H1 (cell line): ENCODE results near the gene PTPN5. TPM values are rescaled to one million over a fixed set of nuclear protein-coding genes. Genes with fewer than 3 reads are reported as not detected.

Experiments
- CTCF ChIA-PET: fragments of 300-600 bp; sonication (Branson Sonifier 250); formaldehyde crosslinking; loops from one replicate; lab custom pipeline; 2021; ENCODE audit not compliant: partially characterized antibody; lab: Charles Lee
- POLR2A ChIA-PET: fragments of 300-600 bp; sonication (Branson Sonifier 250); formaldehyde crosslinking; loops from one replicate; lab custom pipeline; 2021; ENCODE audit warnings: inconsistent platforms; ENCODE audit not compliant: partially characterized antibody; lab: Charles Lee
- DNase-seq, 2 experiments: peaks; one replicate each; pipeline versions ENCODE4 v3.0.0 to v3.0.0-alpha.2; 2010 to 2022; ENCODE audit warnings: low spot score in 2 of 2, low read depth in 1 of 2, mixed read lengths in 1 of 2
- FAIRE-seq: peaks from 2 replicates; lab custom pipeline; 2011; peaks lifted over from hg19 to GRCh38; lab: Jason Lieb, UNC
- H2AFZ ChIP-seq: 2 replicates; pipeline ENCODE4 v1.8.1; 2012; ENCODE audit warnings: low read length, inconsistent platforms
- H2AK5ac ChIP-seq: 2 replicates; pipeline ENCODE4 v1.6.1; 2013; ENCODE audit warnings: low read depth, low read length
- H2BK120ac ChIP-seq: replicated peaks from 2 replicates; pipeline ENCODE3; 2013; ENCODE audit warnings: low read depth, low read length, inconsistent platforms
- H2BK12ac ChIP-seq: 2 replicates; pipeline ENCODE4 v1.6.1; 2013; ENCODE audit warnings: low read depth, low read length
- H2BK15ac ChIP-seq: 2 replicates; pipeline ENCODE4 v1.6.1; 2013; ENCODE audit warnings: low read length
- H2BK20ac ChIP-seq: 2 replicates; pipeline ENCODE4 v1.6.1; 2013; ENCODE audit warnings: low read length
- H2BK5ac ChIP-seq: 2 replicates; pipeline ENCODE4 v1.6.1; 2013; ENCODE audit warnings: low read depth, low read length
- H3K14ac ChIP-seq: 2 replicates; pipeline ENCODE4 v1.6.1; 2013; ENCODE audit warnings: inconsistent platforms; ENCODE audit not compliant: insufficient read length
- H3K18ac ChIP-seq: 2 replicates; pipeline ENCODE4 v1.6.1; 2013; ENCODE audit warnings: low read length; ENCODE audit errors: extremely low read depth
- H3K23ac ChIP-seq: 2 replicates; pipeline ENCODE4 v1.6.1; 2013; ENCODE audit warnings: inconsistent platforms; ENCODE audit not compliant: insufficient read length
- H3K23me2 ChIP-seq: 2 replicates; pipeline ENCODE4 v1.6.1; 2013; ENCODE audit warnings: low read depth, low read length
- H3K27ac ChIP-seq: 2 replicates; pipeline ENCODE4 v1.6.1; 2011; ENCODE audit warnings: low read depth, low read length, inconsistent platforms
- H3K27me3 ChIP-seq, 4 experiments: replicated peaks in 1 of 4; 1 replicate in 1 of 4; 2 replicates in 3 of 4; pipeline versions ENCODE4 v1.6.1 to v1.8.1; 2011 to 2013; ENCODE audit warnings: low read length in 3 of 4, mild to moderate bottlenecking in 3 of 4, inconsistent platforms in 2 of 4, mixed read lengths in 2 of 4, moderate library complexity in 1 of 4; ENCODE audit not compliant: control insufficient read depth in 3 of 4, insufficient read depth in 3 of 4; ENCODE audit errors: extremely low read depth in 1 of 4
- H3K36me3 ChIP-seq, 4 experiments: 2 replicates each; pipeline versions ENCODE4 v1.6.1 to v1.8.1; 2011 to 2013; ENCODE audit warnings: mild to moderate bottlenecking in 4 of 4, low read length in 3 of 4, moderate library complexity in 2 of 4, control low read depth in 1 of 4, inconsistent platforms in 1 of 4; ENCODE audit not compliant: insufficient read depth in 4 of 4, control insufficient read depth in 2 of 4
- H3K4ac ChIP-seq: replicated peaks from 2 replicates; pipeline ENCODE3; 2013; ENCODE audit warnings: low read length, low read depth, mixed read lengths, inconsistent platforms; ENCODE audit not compliant: insufficient read length
- H3K4me1 ChIP-seq, 4 experiments: replicated peaks in 1 of 4; 1 replicate in 1 of 4; 2 replicates in 3 of 4; pipeline versions ENCODE4 v1.6.1 to v1.8.1; 2011 to 2013; ENCODE audit warnings: low read length in 3 of 4, inconsistent platforms in 2 of 4, mixed read lengths in 1 of 4; ENCODE audit not compliant: insufficient read depth in 4 of 4, control insufficient read depth in 3 of 4
- H3K4me2 ChIP-seq, 2 experiments: 2 replicates each; pipeline versions ENCODE4 v1.6.1 to v1.8.1; 2011 to 2013; ENCODE audit warnings: low read depth in 2 of 2, low read length in 2 of 2, control low read depth in 1 of 2, inconsistent platforms in 1 of 2, mild to moderate bottlenecking in 1 of 2; ENCODE audit not compliant: insufficient read depth in 1 of 2
- H3K4me3 ChIP-seq, 4 experiments: fragments of 200-600, 300-600 bp in 1 of 4; sonication (generic), shearing (Covaris generic), sonication (Bioruptor Twin) in 1 of 4; 2 replicates each; pipeline versions ENCODE4 v1.5.1 to v1.8.1; 2011 to 2016; ENCODE audit warnings: low read length in 4 of 4, low read depth in 3 of 4, control low read depth in 2 of 4, inconsistent platforms in 2 of 4, mild to moderate bottlenecking in 2 of 4, mixed read lengths in 1 of 4, moderate library complexity in 1 of 4; ENCODE audit not compliant: insufficient read depth in 2 of 4; ENCODE audit errors: extremely low read depth in 1 of 4
- H3K56ac ChIP-seq: replicated peaks from 2 replicates; pipeline ENCODE3; 2013; ENCODE audit warnings: low read depth, mild to moderate bottlenecking, mixed read lengths, low read length, inconsistent platforms; ENCODE audit not compliant: insufficient read length
- H3K79me1 ChIP-seq: 2 replicates; pipeline ENCODE4 v1.6.1; 2013; ENCODE audit warnings: low read depth, low read length, control low read depth
- H3K79me2 ChIP-seq, 2 experiments: 2 replicates each; pipeline versions ENCODE4 v1.6.1 to v1.8.1; 2012 to 2013; ENCODE audit warnings: low read length in 2 of 2, mild to moderate bottlenecking in 2 of 2, inconsistent platforms in 1 of 2; ENCODE audit not compliant: insufficient read depth in 2 of 2, control insufficient read depth in 1 of 2
- H3K9ac ChIP-seq, 4 experiments: replicated peaks in 1 of 4; 1 replicate in 1 of 4; 2 replicates in 3 of 4; pipeline versions ENCODE4 v1.6.1 to v1.8.1; 2011 to 2013; ENCODE audit warnings: low read depth in 3 of 4, low read length in 3 of 4, control low read depth in 2 of 4, mild to moderate bottlenecking in 2 of 4, moderate library complexity in 2 of 4, inconsistent platforms in 1 of 4; ENCODE audit errors: extremely low read depth in 1 of 4
- H3K9me3 ChIP-seq, 2 experiments: 2 replicates each; pipeline versions ENCODE4 v1.6.1 to v1.8.1; 2012 to 2013; ENCODE audit warnings: mild to moderate bottlenecking in 2 of 2, moderate library complexity in 2 of 2, control low read depth in 1 of 2, inconsistent platforms in 1 of 2, low read depth in 1 of 2, low read length in 1 of 2, mixed read lengths in 1 of 2; ENCODE audit not compliant: insufficient read depth in 2 of 2
- H4K20me1 ChIP-seq, 2 experiments: replicated peaks in 1 of 2; 2 replicates each; pipeline versions ENCODE3 to v1.8.1; 2011 to 2013; ENCODE audit warnings: inconsistent platforms in 2 of 2, low read length in 2 of 2, mild to moderate bottlenecking in 1 of 2; ENCODE audit not compliant: insufficient read depth in 2 of 2, control insufficient read depth in 1 of 2
- H4K5ac ChIP-seq: 2 replicates; pipeline ENCODE4 v1.6.1; 2013; ENCODE audit warnings: low read length, low read depth, mixed read lengths, inconsistent platforms; ENCODE audit not compliant: insufficient read length
- H4K8ac ChIP-seq: 2 replicates; pipeline ENCODE4 v1.8.0; 2013; ENCODE audit warnings: mild to moderate bottlenecking, moderate library complexity, low read length, inconsistent platforms; ENCODE audit not compliant: insufficient read depth; ENCODE audit errors: extremely low read depth
- H4K91ac ChIP-seq: replicated peaks from 2 replicates; pipeline ENCODE3; 2013; ENCODE audit warnings: low read length, mixed read lengths, inconsistent platforms; ENCODE audit not compliant: insufficient read length
- CBX5 ChIP-seq: fragments of 300-800, 300-1000 bp; sonication (generic); IDR thresholded peaks from 2 replicates; pipeline ENCODE4 v1.7.1; 2016; ENCODE audit warnings: antibody characterized with exemption, low read length, low read depth
- CHD1 ChIP-seq: IDR thresholded peaks from 2 replicates; pipeline ENCODE4 v1.6.1; 2012; ENCODE audit warnings: low read depth, low read length, improper control_type of control experiment
- KDM4A ChIP-seq: IDR thresholded peaks from one replicate; pipeline ENCODE4 v1.7.1; 2012; ENCODE audit warnings: low read depth, mild to moderate bottlenecking, moderate library complexity, low read length, inconsistent platforms; ENCODE audit not compliant: severe bottlenecking
- MAFK ChIP-seq: IDR thresholded peaks from 2 replicates; pipeline ENCODE4 v1.6.1; 2012; ENCODE audit warnings: low read depth, mild to moderate bottlenecking, improper control_type of control experiment, low read length
- SUZ12 ChIP-seq: fragments of 200-600 bp; sonication (generic); IDR thresholded peaks from 2 replicates; pipeline ENCODE4 v1.6.1; 2012; ENCODE audit warnings: mild to moderate bottlenecking, inconsistent platforms, low read length, moderate library complexity, mixed read lengths
- WGBS, 2 experiments: shearing (Covaris generic) in 1 of 2; methylation state at CpG; one replicate each; pipeline versions ENCODE4 v1.1.6 to v1.1.7; 2013 to 2015; ENCODE audit warnings: low lambda C conversion rate in 2 of 2, mixed read lengths in 2 of 2, inconsistent platforms in 1 of 2, low coverage in 1 of 2, missing lambda C conversion rate in 1 of 2; ENCODE audit not compliant: insufficient replicate concordance in 2 of 2, insufficient coverage in 1 of 2, insufficient read length in 1 of 2; ENCODE audit errors: extremely low coverage in 1 of 2, missing lambda C conversion rate in 1 of 2; 5-methylcytosine and 5-hydroxymethylcytosine counted together
- polyA plus RNA-seq, 7 experiments: library from polyadenylated mRNA; depleted of rRNA in 3 of 7; stranded (reverse) in 5 of 7; unstranded in 2 of 7; fragments of >200 nt in 5 of 7; fragments of 200-250 nt in 2 of 7; gene quantifications; 1 replicate in 5 of 7; 2 replicates in 1 of 7; 4 replicates in 1 of 7; pipeline versions ENCODE4 v1.2.1 to v1.2.3, GENCODE V29; 2011 to 2013; ENCODE audit warnings: missing spikeins in 2 of 7, mixed read lengths in 2 of 7
- total RNA-seq: library from RNA; stranded (reverse); fragmentation: NEBNext Ultra II Directional; extraction: Animal tissue kit (Norgen Biotek cat#: 25700); gene quantifications from 2 replicates; pipeline ENCODE4 v1.2.1, GENCODE V29; 2021

Gene PTPN5
- total and polyA plus RNA-seq, 2 of the 8 experiments (the other 6 are each of a cell fraction or from before 2014, with no cell fraction given), result 8.4 to 12.9 TPM

- H3K23ac ChIP-seq, result no peak overlapping the region
- H2AFZ ChIP-seq, result no peak overlapping the region
- no peaks in the 10 kb centered on the region for H3K36me3 ChIP-seq
- H2BK5ac ChIP-seq, result no peak overlapping the region
- H3K9me3 ChIP-seq, result no peaks in the 10 kb centered on the region
- no peak overlapping the region for H3K27ac ChIP-seq
- no peak overlapping the region for H3K4me3 ChIP-seq
- no peak overlapping the region for H2BK120ac ChIP-seq
- H4K5ac ChIP-seq, result no peak overlapping the region
- peaks cover 0 to 10% (median 5%) of the 10 kb centered on the region in 4 experiments; a peak in 5 of 7 replicates for H3K27me3 ChIP-seq
- no peak for DNase-seq
- TF ChIP-seq CBX5 (no peak), SUZ12 (no peak), CHD1 (no peak), KDM4A (no peak), MAFK (no peak)
- no peak overlapping the region for H3K18ac ChIP-seq
- POLR2A ChIA-PET, result interaction anchor here (0.8 kb wide), 1 partner anchor 48 kb away, joined by 5 read pairs; no protein-coding TSS in a partner anchor
- no peak overlapping the region for H2BK15ac ChIP-seq
- H4K20me1 ChIP-seq, result no peaks in the 10 kb centered on the region
- WGBS, 2 experiments, result 84% methylated on average over 17 of the region's 17 CpGs; no CpG with 5 or more reads in 1 of the 2 experiments
- H4K8ac ChIP-seq, result no peak overlapping the region; the same call in 1 of the 2 replicates
- no peak overlapping the region for H2BK12ac ChIP-seq
- H3K4ac ChIP-seq, result no peak overlapping the region
- no peaks in the 10 kb centered on the region for H3K79me2 ChIP-seq
- FAIRE-seq, result no peak
- no peak overlapping the region for H3K9ac ChIP-seq
- H3K4me2 ChIP-seq, result no peak overlapping the region
- H3K4me1 ChIP-seq, result peaks cover 0 to 9% (median 2%) of the 10 kb centered on the region in 4 experiments; a peak in 3 of 7 replicates
- no peak overlapping the region for H3K56ac ChIP-seq
- H3K79me1 ChIP-seq, result no peaks in the 10 kb centered on the region
- no peak overlapping the region for H4K91ac ChIP-seq
- H3K23me2 ChIP-seq, result peaks cover 14% of the 10 kb centered on the region
- CTCF ChIA-PET, result interaction anchor here (1.3 to 2.9 kb wide), 4 partner anchors 21 to 162 kb away, joined by 4 to 15 read pairs (median 9); no protein-coding TSS in a partner anchor
- no peak overlapping the region for H3K14ac ChIP-seq
- no peak overlapping the region for H2AK5ac ChIP-seq
- H2BK20ac ChIP-seq, result no peak overlapping the region
Measured at GRCh38 chr11:18701614-18702216, 89.9 kb downstream of the PTPN5 start.
